Measurements from ENCODE around the gene FADS2.

FADS2 gene

DNA sequence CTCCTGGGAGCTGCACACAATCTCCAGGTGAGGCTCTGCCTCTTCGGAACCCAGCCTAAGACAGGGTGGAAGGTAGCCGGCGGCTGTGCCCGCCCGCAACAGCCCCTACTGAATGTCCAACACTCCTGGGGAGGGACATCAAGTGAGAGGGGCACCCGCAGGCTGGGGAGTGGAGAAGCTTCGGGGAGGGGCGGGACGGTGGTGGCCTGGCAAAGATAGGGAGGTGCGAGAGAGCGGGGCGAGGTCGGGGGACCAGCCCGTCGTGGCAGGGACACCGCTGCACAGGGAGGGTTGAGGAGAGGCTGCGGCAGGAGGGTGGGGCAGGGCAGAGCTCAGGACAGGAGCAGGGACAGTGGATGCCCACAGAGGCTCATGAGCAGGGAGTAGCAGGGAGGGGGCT, 72.2 kb downstream of the FADS2 start:
- H3K4me3 Mint-ChIP-seq = no peak overlapping the region
- H3K36me3 Mint-ChIP-seq (ENCODE audit: low read depth) = no peaks in the 10 kb centered on the region
- no peaks in the 10 kb centered on the region for H3K27me3 Mint-ChIP-seq
- H3K27ac Mint-ChIP-seq = no peak overlapping the region
- H3K9me3 Mint-ChIP-seq = no peaks in the 10 kb centered on the region
- peaks cover 5% of the 10 kb centered on the region for H3K4me1 Mint-ChIP-seq (ENCODE audit: low read depth)

DNA sequence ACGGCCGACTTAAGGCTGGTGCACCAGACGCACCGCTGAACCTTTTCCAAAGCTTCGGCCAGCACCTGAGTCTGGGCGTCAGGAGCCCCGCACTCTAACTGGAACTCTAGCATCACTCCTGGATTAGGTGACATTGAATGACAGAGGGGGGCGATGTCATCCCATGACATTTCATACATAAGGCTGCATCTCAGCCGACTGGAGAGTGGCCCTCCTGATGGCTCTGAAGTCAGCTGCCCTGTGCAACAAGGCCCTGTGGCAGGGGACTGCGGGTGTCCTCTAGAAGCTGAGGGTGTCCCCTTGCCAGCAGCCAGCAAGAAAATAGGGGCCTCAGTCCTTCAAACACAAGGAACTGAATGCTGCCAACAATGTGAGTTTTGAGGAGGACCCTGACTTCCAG, 73.3 kb downstream of the FADS2 start:
- H3K4me1 Mint-ChIP-seq (ENCODE audit: low read depth) = peaks cover 5% of the 10 kb centered on the region
- no peaks in the 10 kb centered on the region for H3K36me3 Mint-ChIP-seq (ENCODE audit: low read depth)
- H3K27me3 Mint-ChIP-seq = no peaks in the 10 kb centered on the region
- no peak overlapping the region for H3K27ac Mint-ChIP-seq
- H3K9me3 Mint-ChIP-seq = no peaks in the 10 kb centered on the region
- H3K4me3 Mint-ChIP-seq = no peak overlapping the region

DNA sequence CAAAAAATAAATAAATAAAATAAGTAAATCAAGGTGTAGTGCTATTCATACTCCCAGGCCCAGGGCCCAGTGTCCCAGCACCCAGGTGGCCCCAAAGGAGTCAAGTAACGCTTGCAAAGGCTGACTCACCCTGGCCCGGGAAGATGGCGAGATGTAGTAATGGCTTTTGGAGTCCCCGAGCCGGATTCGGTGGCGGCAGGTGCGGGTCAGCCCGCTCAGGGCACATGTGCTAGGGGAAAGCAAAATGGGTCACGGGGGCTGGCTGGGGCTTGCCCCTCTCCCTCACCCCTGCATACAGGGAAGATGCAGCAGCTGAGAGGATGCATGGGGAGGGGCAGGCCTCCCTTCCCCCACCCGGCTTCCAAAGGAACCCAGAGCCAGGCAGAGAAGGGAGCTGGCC, 74.2 kb downstream of the FADS2 start:
- Mint-ChIP-seq H3K27me3 (no peaks in the 10 kb centered on the region), H3K36me3 (ENCODE audit: low read depth) (no peaks in the 10 kb centered on the region), H3K27ac (no peak overlapping the region), H3K4me3 (no peak overlapping the region), H3K4me1 (ENCODE audit: low read depth) (peaks cover 5% of the 10 kb centered on the region), H3K9me3 (no peaks in the 10 kb centered on the region)

DNA sequence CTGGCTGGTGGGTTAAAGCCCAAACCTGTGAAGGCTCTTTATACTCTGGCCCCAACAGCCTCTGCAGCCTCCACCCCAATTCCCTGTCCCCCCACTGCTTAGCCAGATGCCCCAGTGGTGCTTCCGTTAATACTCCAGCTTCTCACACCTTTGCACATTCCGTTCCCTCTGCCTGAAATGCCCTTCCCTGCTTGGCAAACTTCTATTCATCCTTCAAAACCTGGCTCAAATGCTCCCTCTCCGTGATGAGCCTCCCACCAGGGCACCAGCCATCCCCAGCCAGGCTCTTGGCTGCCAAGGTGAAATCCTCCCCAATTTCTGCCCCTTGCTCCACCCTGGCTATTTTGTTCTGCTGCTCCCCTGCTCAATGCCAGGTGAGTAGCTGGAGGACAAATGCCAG, 75.7 kb downstream of the FADS2 start:
- Mint-ChIP-seq H3K36me3 (ENCODE audit: low read depth) (no peaks in the 10 kb centered on the region), H3K4me1 (ENCODE audit: low read depth) (peaks cover 5% of the 10 kb centered on the region), H3K27me3 (no peaks in the 10 kb centered on the region), H3K9me3 (no peaks in the 10 kb centered on the region), H3K27ac (no peak overlapping the region), H3K4me3 (no peak overlapping the region)

- H3K9me3 Mint-ChIP-seq = no peaks in the 10 kb centered on the region
- H3K27ac Mint-ChIP-seq = no peak overlapping the region
- H3K27me3 Mint-ChIP-seq = no peaks in the 10 kb centered on the region
- H3K4me1 Mint-ChIP-seq (ENCODE audit: low read depth) = no peaks in the 10 kb centered on the region
- H3K4me3 Mint-ChIP-seq = no peak overlapping the region
- H3K36me3 Mint-ChIP-seq (ENCODE audit: low read depth) = no peaks in the 10 kb centered on the region
Measured at GRCh38 chr11:61904539-61905048, 76.5 kb downstream of the FADS2 start.

DNA sequence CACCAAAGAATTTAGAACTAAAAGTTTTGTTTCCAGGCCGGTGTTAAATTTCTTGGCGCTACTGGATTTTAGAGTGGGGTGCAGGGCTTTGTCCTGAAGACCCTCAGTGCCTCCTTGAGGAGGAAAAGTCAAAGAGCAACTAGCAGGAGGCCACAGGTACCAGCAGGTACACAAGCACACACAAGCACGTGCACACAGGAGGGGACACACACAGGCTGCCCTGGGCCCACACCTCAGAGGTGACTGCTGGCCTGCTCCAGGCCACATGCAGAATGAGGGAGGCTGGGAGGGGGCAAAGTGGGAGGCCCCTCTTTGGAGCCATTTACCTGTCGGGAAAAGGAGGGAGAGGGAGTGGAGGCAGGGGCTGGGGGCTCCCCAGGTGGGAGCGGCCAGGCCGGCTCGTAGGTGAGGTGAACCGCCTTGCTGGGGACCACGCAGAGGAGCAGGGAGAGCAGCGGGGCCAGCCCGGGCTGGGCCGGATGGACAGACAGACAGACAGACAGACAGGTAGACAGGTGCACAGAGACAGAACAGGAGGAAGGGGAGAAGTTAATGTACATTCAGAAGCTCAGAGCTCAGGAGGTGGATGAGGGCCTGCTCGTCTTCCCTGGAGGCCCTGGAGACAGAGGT, 77.1 kb downstream of the FADS2 start:
- H3K36me3 Mint-ChIP-seq (ENCODE audit: low read depth) = no peaks in the 10 kb centered on the region
- no peaks in the 10 kb centered on the region for H3K9me3 Mint-ChIP-seq
- H3K4me1 Mint-ChIP-seq (ENCODE audit: low read depth) = no peaks in the 10 kb centered on the region
- no peak overlapping the region for H3K4me3 Mint-ChIP-seq
- H3K27ac Mint-ChIP-seq = no peak overlapping the region
- H3K27me3 Mint-ChIP-seq = no peaks in the 10 kb centered on the region

DNA sequence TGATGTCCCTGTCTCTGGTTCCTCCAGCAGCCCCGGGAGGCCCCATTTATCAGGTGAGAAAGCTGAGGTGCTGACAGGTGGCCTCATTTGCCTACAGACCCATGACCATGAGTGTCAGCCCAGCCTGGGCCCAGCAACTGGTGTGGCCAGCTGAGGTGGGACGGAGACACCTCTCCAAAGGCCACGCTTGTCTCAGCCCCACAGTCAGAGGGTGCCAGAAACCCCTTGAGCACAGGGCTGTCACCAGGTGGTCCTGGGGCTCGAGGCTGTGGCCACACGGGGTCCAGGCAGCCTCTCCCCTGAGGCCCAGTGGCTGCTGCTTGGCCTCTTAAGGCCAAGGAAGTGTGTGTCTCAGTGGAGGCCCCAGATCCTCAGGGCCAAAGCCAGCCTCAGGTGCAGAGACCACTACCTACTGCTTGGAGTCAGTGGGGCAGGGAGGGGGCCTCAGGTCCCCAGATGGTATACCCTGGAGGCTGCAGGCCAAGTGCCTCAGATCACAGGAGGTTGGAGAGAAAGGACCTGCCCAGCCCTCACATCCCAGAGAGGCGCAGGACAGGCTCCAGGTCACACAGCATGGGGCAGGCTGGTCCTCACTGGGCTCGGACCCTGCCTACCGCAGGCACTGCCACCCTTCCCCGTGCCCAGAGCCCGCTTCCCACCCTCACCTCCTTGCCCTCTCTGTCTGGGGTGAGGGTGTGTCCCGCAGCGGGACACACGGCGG, 77.9 kb downstream of the FADS2 start:
- H3K9me3 Mint-ChIP-seq = no peaks in the 10 kb centered on the region
- H3K27me3 Mint-ChIP-seq = no peaks in the 10 kb centered on the region
- no peaks in the 10 kb centered on the region for H3K4me1 Mint-ChIP-seq (ENCODE audit: low read depth)
- H3K27ac Mint-ChIP-seq = no peak overlapping the region
- H3K36me3 Mint-ChIP-seq (ENCODE audit: low read depth) = no peaks in the 10 kb centered on the region
- no peak overlapping the region for H3K4me3 Mint-ChIP-seq

GRCh38 chr11:61906522-61906909, 78.4 kb downstream of the FADS2 start:
- Mint-ChIP-seq H3K4me1 (ENCODE audit: low read depth) (no peaks in the 10 kb centered on the region), H3K9me3 (no peaks in the 10 kb centered on the region), H3K27me3 (no peaks in the 10 kb centered on the region), H3K36me3 (ENCODE audit: low read depth) (no peaks in the 10 kb centered on the region), H3K4me3 (no peak overlapping the region), H3K27ac (no peak overlapping the region)

DNA sequence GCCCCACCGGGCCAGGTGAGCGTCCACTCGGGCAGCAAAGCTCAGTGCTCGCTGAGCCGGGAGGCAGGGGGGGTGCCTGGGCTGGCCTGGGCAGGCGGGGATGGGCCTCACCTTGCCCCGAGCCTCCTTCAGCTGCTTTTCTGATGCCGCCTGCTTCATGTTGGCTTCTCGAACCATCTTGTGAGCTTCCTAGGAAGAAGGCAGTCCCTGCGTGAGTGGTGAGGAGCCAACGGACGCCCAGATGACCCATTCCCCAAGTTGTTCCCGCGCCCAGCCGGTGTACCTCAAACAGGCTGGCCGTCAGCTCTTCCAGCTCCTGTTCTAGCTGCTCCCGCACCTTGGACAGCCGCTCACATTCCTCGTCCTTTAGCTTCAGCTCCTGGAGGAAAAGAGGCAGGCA, 79.2 kb downstream of the FADS2 start:
- Mint-ChIP-seq H3K27ac (no peak overlapping the region), H3K4me3 (no peak overlapping the region), H3K27me3 (no peaks in the 10 kb centered on the region), H3K4me1 (ENCODE audit: low read depth) (no peaks in the 10 kb centered on the region), H3K36me3 (ENCODE audit: low read depth) (no peaks in the 10 kb centered on the region), H3K9me3 (no peaks in the 10 kb centered on the region)

DNA sequence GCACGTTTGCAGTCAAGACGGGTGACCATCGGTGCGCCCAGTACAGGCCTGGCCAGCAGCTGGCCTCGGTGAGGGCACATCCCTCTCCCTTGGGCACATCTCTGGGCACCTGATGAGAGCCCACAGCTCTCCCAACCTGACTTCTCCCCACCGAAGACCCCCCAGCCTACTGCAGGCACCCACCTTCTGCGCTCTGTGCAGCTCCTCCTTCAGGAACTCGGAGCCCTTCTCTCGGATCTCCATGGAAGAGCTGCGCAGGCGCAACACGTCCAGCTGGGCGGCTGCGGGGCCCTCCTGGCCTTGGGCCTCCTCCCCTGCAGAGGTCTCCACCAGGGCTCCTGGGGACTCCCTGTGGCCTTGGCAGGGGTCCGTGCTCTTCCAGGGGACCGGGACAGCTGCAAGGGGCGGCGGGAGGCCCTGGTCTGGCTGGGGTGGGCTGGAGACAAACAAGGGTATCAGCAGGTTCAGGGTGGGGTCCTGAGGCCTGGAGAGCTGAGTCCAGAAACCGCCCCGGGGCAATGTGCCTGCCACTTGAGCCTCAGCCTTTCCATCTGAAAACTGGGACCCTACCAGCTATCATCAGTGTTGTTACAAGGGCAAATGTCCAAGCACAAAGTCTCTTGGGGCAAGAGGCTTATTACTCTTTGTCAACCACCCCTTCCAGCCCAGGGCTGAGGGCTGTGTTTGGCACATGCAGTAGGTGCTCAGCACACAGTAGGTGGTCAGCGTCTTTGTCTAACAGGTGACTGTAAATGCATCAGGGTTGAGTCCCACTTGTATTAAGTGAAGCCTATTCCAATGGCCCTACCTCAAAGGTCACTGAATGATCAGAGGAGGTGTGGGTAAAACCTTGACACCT, 80.0 kb downstream of the FADS2 start:
- Mint-ChIP-seq H3K4me1 (ENCODE audit: low read depth) (no peaks in the 10 kb centered on the region), H3K36me3 (ENCODE audit: low read depth) (no peaks in the 10 kb centered on the region), H3K27me3 (no peaks in the 10 kb centered on the region), H3K27ac (no peak overlapping the region), H3K4me3 (no peak overlapping the region), H3K9me3 (no peaks in the 10 kb centered on the region)

DNA sequence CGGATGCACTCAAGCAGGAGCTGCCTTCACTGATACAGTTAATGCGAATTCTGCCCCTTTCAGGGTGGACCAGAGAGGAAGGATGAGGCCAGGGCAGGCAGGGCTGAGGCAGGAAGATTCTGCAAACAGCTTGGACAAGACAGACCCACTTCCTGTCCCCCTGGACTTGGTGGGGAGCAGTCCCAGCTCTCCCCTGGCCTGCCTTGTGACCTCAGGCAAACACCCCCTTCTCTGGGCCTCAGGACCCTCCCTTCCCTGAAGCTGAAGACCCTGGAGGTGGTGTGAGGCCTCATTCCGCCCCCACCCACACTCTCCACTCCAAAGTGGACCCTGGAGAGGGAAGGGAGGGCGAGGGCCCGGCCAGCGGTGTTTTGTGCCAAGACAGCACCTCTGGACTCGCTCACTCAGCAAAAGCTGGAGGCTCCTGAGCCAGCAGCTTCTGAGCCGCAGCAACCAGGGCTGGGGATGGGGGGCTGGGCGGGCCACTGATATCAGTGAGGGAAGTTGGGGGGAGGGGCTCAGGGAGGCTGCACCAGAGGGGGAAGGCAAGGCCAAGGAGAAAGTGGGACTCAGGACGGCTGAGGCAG, 80.7 kb downstream of the FADS2 start:
- H3K4me3 Mint-ChIP-seq = no peak overlapping the region
- H3K4me1 Mint-ChIP-seq (ENCODE audit: low read depth) = no peaks in the 10 kb centered on the region
- H3K27me3 Mint-ChIP-seq = no peaks in the 10 kb centered on the region
- no peaks in the 10 kb centered on the region for H3K36me3 Mint-ChIP-seq (ENCODE audit: low read depth)
- no peak overlapping the region for H3K27ac Mint-ChIP-seq
- no peaks in the 10 kb centered on the region for H3K9me3 Mint-ChIP-seq

GRCh38 chr11:61910187-61911127, 82.4 kb downstream of the FADS2 start:
- H3K9me3 Mint-ChIP-seq = no peaks in the 10 kb centered on the region
- H3K4me1 Mint-ChIP-seq (ENCODE audit: low read depth) = no peaks in the 10 kb centered on the region
- H3K27me3 Mint-ChIP-seq = peaks cover 10% of the 10 kb centered on the region
- no peak overlapping the region for H3K27ac Mint-ChIP-seq
- H3K36me3 Mint-ChIP-seq (ENCODE audit: low read depth) = no peaks in the 10 kb centered on the region
- no peak overlapping the region for H3K4me3 Mint-ChIP-seq

GRCh38 chr11:61911128-61911700, 83.1 kb downstream of the FADS2 start:
- no peaks in the 10 kb centered on the region for H3K36me3 Mint-ChIP-seq (ENCODE audit: low read depth)
- no peak overlapping the region for H3K4me3 Mint-ChIP-seq
- peaks cover 14% of the 10 kb centered on the region for H3K27me3 Mint-ChIP-seq
- no peak overlapping the region for H3K27ac Mint-ChIP-seq
- H3K9me3 Mint-ChIP-seq = no peaks in the 10 kb centered on the region
- H3K4me1 Mint-ChIP-seq (ENCODE audit: low read depth) = no peaks in the 10 kb centered on the region
